ENCODE results near the gene BOC. TPM values are rescaled to one million over a fixed set of nuclear protein-coding genes. Genes with fewer than 3 reads are reported as not detected.

Gene BOC
- total RNA-seq, 4 donors from 2014 or later, result 13.7 to 75.7 (median 24.1) TPM

GRCh38 chr3:113223475-113224281 lies 12.3 kb downstream of the BOC start:
- peaks cover 0 to 45% (median 0%) of the 10 kb centered on the region in 3 donors for H3K36me3 ChIP-seq
- H3K9me3 ChIP-seq, result no peaks in the 10 kb centered on the region
- peak overlapping the region in 3 of 4 donors; percentile 18 to 51 (median 40) for H3K27ac ChIP-seq
- peaks cover 14 to 81% (median 46%) of the 10 kb centered on the region in 3 donors for H3K4me1 ChIP-seq
- WGBS, 2 donors, result 57 to 64% methylated on average over 11 to 17 of the region's 18 CpGs
- H3K27me3 ChIP-seq, result no peaks in the 10 kb centered on the region
- TF ChIP-seq POLR2A (IDR thresholded peaks at IDR 0.05) (no peak), CTCF (IDR thresholded peaks at IDR 0.05) (no peak)
- intact Hi-C loops (cut with DNase I), result no loop called here
- no peak for DNase-seq
- H3K4me3 ChIP-seq, result peak overlapping the region in 1 of 4 donors; percentile 39

- intact Hi-C loops (cut with DNase I), result no loop called here
- no peak overlapping the region for H3K4me3 ChIP-seq
- H3K4me1 ChIP-seq, result peaks cover 3 to 75% (median 31%) of the 10 kb centered on the region in 3 donors
- TF ChIP-seq POLR2A (IDR thresholded peaks at IDR 0.05) (no peak), CTCF (IDR thresholded peaks at IDR 0.05) (no peak)
- H3K27ac ChIP-seq, result peak overlapping the region in 2 of 4 donors; percentile 2 to 9
- no peaks in the 10 kb centered on the region for H3K27me3 ChIP-seq
- no peak for DNase-seq
- H3K36me3 ChIP-seq, result peaks cover 0 to 36% (median 0%) of the 10 kb centered on the region in 3 donors
- H3K9me3 ChIP-seq, result no peaks in the 10 kb centered on the region
- 81% methylated on average over 2 of the region's 2 CpGs for WGBS, 2 donors
These were observed 13.9 kb downstream of the BOC start for GRCh38 chr3:113225286-113225685.

GRCh38 chr3:113226491-113226890 lies 15.1 kb downstream of the BOC start:
- 79 to 81% methylated on average over 2 to 3 of the region's 3 CpGs for WGBS, 2 donors
- H3K36me3 ChIP-seq, result peaks cover 0 to 26% (median 0%) of the 10 kb centered on the region in 3 donors
- H3K27me3 ChIP-seq, result no peaks in the 10 kb centered on the region
- TF ChIP-seq POLR2A (IDR thresholded peaks at IDR 0.05) (no peak), CTCF (IDR thresholded peaks at IDR 0.05) (no peak)
- H3K9me3 ChIP-seq, result no peaks in the 10 kb centered on the region
- intact Hi-C loops (cut with DNase I), result no loop called here
- H3K4me1 ChIP-seq, result peaks cover 0 to 75% (median 20%) of the 10 kb centered on the region in 3 donors
- H3K4me3 ChIP-seq, result no peak overlapping the region
- no peak for DNase-seq
- peak overlapping the region in 2 of 4 donors; percentile 8 to 45 for H3K27ac ChIP-seq

- H3K36me3 ChIP-seq, result peaks cover 0 to 21% (median 0%) of the 10 kb centered on the region in 3 donors
- peaks cover 0 to 75% (median 21%) of the 10 kb centered on the region in 3 donors for H3K4me1 ChIP-seq
- H3K9me3 ChIP-seq, result no peaks in the 10 kb centered on the region
- H3K27ac ChIP-seq, result peak overlapping the region in 1 of 4 donors; percentile 34
- H3K4me3 ChIP-seq, result no peak overlapping the region
- no peak for DNase-seq
- 78 to 90% methylated on average over 1 of the region's 1 CpG for WGBS, 2 donors
- no peak for TF ChIP-seq CTCF (IDR thresholded peaks at IDR 0.05)
- TF ChIP-seq POLR2A (IDR thresholded peaks at IDR 0.05), result no peak
- H3K27me3 ChIP-seq, result no peaks in the 10 kb centered on the region
- intact Hi-C loops (cut with DNase I), result no loop called here
These were observed 15.8 kb downstream of the BOC start for GRCh38 chr3:113227146-113227545.
